IPS-NIHi11 (cell line): ENCODE data around the gene ITGA11.
A peak's percentile ranks its signal among the peaks of the same experiment; 100 is the strongest.
"Not testable (repeated sequence)": the region's sequence is repeated elsewhere in the genome, so short reads cannot be mapped to it uniquely, and the experiment has no call there.

Experiments used
- DNase-seq: peaks from one replicate; pipeline ENCODE4 v3.0.0; 2012; ENCODE audit warnings: mixed read lengths, low spot score

The ITGA11 gene

GRCh38 chr15:68425428-68426060 is 6.4 kb downstream of the ITGA11 start:
- DNase-seq: no peak

GRCh38 chr15:68424754-68425390 is 7.1 kb downstream of the ITGA11 start:
- DNase-seq: no peak

GRCh38 chr15:68423359-68424296 is 8.3 kb downstream of the ITGA11 start:
- no peak for DNase-seq

GRCh38 chr15:68422403-68423145 is 9.4 kb downstream of the ITGA11 start:
- DNase-seq: not testable (repeated sequence)

GRCh38 chr15:68421798-68422402 is 10.1 kb downstream of the ITGA11 start:
- no peak for DNase-seq

DNA sequence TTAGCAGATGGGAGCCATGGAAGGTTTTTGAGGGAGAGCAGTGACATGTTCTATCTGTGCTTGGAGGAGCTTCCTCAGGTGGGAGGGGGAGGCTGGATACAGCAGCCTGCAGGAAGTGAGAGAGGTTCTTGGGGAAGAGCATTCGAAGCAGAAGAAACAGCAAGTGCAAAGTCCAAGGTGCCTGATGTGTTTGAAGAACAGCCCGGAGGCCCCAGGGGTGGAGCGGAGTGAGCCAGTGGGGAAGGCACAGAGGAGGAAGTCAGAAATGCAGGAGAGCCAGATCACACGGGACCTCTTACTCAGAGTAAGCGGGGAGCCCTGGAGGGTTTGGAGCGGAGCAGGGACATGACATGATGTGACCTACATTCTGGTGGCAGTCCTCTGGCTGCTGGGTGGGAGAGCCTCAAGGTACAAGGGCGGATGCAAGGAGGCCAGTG is 10.8 kb downstream of the ITGA11 start:
- DNase-seq: no peak

DNA sequence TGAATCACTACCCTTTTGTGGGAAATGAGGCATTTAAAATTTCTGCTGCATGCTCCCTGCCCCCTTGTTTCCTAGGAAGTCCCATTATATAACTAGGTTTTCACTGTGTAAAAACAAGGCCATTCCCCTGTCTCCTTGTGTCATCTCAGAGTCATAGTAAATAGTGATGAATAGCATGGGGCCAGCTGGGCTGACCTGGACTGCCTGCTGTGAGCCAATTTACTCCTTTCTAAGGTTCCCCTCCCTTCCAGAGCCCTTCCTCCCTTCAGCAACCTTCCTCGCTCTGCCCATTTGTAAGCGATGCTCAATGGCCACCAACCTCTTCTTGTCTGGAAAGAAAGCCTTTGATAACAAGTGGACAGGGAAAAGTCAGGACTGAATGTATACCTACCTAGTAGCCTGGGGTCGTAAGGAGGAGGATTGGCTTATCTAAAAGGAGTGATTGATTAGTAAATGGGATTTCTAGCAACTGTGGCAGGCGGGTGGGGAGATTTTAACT is 11.7 kb downstream of the ITGA11 start:
- DNase-seq: peak; percentile 48

- DNase-seq: no peak
These were observed 12.4 kb downstream of the ITGA11 start for GRCh38 chr15:68419301-68420175.

- DNase-seq: no peak
These were observed 13.3 kb downstream of the ITGA11 start for GRCh38 chr15:68418611-68419161.

GRCh38 chr15:68417897-68418296 is 14.1 kb downstream of the ITGA11 start:
- DNase-seq: no peak

GRCh38 chr15:68417051-68417450 is 14.9 kb downstream of the ITGA11 start:
- DNase-seq: no peak

GRCh38 chr15:68416158-68416535 is 15.8 kb downstream of the ITGA11 start:
- no peak for DNase-seq

DNA sequence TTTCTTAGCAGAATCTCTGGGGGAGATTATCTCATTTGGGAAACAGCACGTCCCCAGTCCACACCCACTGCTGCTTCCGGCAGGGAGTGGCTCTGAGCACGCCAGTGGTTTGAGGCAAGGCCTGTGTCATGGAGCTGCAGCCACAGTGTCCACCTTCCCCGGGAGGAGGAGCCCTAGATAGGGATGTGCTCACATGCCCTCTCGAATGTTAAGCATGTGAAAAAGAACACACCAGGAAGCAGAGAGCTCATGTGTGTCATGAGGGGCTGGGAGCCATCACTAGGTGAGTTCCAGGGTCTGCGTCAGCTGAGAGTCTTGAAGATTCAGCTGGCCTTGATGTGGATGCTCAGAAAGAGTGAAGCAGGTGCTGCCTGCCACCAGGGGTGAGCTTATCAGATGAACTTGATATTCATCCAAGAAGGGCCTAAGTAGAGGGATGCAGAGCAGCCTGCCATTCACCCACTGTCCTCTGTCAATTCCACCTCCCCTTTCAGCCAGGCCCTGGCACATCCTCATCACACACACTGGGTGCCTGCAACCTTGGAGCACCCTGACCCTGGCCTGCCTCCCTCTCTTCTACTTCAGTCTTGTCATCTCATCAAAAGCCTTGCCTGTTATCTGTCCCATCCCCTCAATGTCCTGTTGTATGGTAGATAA is 16.3 kb downstream of the ITGA11 start:
- DNase-seq: no peak

- no peak for DNase-seq
These were observed 16.9 kb downstream of the ITGA11 start for GRCh38 chr15:68415061-68415460.

GRCh38 chr15:68414591-68414990 is 17.4 kb downstream of the ITGA11 start:
- DNase-seq: no peak

DNA sequence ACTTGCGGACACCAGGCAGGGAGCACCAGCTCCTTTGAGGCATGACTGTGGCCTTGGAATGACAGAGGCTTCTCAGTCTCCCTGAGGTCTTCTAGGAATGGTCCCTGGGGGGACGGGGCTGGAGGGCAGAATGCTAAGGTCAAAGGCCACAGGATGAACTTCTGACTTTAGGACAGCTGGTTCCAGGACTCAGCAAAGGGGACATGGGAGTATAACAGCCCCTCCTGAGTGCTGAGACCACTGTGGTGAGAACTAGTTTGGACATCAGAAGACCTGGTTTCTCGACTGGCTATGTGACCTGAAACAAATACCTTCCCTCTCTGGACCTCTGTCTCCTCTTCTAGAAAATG is 17.8 kb downstream of the ITGA11 start:
- DNase-seq: no peak

DNA sequence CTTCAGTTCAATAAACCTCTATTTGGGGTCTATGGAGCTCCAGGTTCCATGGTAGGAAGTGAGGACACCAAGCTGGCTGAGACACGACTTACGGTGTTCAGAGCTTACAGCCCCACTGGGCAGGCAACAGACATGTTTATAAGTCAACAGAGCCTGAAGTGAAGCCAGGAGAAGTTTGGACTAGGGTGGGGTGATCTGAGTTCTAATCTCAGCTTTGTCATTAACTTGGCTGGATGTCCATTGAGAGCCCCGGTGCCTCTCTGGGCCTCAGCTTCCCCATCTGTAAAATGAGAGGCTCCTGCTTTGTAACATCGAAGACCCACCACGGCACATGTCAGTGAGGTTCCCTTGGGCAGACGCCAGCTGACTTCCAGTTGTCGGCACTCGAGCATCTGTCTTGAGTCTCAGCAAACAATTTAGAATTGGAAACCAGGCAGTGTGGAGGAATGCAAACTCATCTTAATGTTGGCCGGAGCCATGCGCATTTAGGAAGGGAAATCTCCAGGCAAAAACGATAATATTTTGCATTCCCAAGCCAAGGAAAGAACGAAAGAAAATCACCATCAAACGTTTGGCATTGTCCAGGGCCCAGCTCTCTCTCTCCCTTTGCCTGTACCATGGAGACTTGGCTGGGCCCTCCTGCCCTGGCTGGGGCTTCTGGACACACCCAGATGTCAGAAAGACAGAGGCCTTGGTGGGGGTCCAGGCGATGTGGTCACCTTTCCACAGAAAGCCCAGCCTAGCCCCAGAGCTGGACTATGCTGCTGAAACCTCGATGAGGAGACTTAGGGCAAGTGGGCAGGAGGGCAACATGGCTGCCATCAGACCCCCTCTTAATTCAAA is 18.4 kb downstream of the ITGA11 start:
- no peak for DNase-seq

- no peak for DNase-seq
These were observed 19.7 kb downstream of the ITGA11 start for GRCh38 chr15:68412218-68412617.

DNA sequence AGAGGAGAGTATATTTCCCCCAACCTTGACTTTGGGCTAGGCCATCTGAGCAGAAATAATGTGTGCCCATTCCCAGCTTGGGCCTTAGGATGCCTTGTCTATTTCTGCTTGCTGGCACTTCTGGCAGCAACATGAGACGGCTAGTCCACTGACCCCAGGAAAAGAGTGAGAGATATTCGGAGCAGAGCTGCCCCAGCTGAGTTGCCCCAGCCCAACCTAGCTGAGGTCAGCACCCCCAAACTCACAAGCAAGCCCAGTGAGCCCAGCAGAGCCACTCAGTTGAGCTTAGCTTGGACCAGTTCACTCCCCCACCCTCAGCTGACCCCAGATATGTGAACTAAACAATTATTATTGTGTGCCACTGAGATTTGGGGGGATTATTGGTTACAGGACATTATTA is 20.2 kb downstream of the ITGA11 start:
- no peak for DNase-seq
